NCI-H2081 (cell line): ENCODE results near the gene AOC2.
A peak's percentile ranks its signal among the peaks of the same experiment; 100 is the strongest.

Experiments used
- DNase-seq, 2 experiments: peaks; one replicate each; lab custom pipeline; 2025; lab: John Stamatoyannopoulos, UW

AOC2 gene, protein sequence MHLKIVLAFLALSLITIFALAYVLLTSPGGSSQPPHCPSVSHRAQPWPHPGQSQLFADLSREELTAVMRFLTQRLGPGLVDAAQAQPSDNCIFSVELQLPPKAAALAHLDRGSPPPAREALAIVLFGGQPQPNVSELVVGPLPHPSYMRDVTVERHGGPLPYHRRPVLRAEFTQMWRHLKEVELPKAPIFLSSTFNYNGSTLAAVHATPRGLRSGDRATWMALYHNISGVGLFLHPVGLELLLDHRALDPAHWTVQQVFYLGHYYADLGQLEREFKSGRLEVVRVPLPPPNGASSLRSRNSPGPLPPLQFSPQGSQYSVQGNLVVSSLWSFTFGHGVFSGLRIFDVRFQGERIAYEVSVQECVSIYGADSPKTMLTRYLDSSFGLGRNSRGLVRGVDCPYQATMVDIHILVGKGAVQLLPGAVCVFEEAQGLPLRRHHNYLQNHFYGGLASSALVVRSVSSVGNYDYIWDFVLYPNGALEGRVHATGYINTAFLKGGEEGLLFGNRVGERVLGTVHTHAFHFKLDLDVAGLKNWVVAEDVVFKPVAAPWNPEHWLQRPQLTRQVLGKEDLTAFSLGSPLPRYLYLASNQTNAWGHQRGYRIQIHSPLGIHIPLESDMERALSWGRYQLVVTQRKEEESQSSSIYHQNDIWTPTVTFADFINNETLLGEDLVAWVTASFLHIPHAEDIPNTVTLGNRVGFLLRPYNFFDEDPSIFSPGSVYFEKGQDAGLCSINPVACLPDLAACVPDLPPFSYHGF

DNA sequence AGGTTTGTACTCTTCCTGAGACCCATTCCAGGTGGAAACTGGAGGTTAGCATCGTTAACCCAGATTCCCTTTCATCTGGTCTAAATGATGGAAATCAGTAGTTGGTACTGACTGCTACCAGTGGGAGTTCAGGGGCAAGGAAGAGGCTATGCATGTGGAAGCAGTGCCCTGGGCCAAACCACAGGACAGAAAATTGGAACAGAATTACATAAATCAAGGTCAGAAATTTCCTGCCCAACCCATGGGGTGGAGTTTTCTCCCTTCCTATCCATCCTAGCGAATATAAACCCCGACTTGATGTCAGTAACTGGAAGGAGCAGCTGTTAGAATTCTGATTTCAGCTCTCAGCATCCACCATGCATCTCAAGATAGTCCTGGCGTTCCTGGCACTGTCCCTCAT lies at the start of gene AOC2:
Gene AOC2, plus strand, starts transcription at position 310 of the 400 bp plus-strand sequence. Its CDS starts 47 bp downstream, at position 357.
- DNase-seq = no peak

DNA sequence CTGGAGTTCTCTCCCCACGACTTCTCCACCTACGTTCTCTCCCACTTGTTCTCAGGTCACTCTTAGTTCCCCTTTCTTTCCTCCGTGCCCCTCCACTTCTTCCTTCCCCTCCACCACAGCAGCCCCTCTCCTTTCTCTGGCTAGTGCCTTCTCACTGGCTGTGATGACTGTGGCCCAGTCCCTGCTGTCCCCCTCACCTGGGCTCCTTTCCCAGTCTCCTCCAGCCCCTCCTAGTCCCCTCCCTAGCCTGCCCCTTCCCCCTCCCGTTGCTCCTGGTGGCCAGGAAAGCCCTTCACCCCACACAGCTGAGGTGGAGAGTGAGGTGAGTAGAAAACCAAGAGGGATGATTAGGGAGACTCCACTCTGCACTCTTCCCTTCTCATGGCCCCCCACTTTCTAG lies 49.3 kb upstream of the AOC2 start:
- no peak for DNase-seq

DNA sequence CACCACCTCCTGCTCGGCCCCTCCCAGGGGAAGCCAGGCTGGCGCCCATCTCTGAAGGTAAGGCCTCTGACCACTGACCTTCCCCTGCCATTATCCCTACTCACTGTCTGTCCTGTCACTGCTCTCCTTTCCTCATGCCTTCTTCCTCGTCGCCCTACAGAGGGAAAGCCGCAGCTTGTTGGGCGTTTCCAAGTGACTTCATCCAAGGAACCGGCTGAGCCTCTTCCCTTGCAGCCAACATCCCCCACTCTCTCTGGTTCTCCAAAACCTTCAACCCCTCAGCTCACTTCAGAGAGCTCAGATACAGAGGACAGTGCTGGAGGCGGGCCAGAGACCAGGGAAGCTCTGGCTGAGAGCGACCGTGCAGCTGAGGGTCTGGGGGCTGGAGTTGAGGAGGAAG lies 48.9 kb upstream of the AOC2 start:
- no peak for DNase-seq

DNA sequence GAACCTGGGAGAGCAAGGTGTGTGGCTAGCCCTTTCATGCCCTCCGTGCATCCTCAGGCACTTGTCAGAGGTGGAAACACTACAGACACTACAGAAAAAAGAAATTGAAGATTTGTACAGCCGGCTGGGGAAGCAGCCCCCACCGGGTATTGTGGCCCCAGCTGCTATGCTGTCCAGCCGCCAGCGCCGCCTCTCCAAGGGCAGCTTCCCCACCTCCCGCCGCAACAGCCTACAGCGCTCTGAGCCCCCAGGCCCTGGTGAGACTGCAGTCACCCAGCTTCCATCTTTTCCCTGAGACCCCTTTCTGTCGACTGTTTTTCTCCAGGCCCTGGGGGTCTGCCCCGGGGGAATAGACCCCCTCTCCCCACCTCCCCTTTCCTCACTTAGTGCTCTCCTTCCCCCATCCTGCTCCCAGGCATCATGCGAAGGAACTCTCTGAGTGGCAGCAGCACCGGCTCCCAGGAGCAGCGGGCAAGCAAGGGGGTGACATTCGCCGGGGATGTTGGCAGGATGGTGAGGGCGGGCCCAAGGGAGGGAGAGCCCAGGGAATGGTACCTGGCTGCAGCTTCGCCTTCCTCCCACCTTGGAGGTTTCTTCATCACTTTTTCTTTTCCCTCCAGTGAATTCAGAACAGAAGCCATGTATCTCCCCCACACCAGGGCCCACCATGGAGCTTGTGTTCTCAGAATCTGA lies 48.2 kb upstream of the AOC2 start:
- no peak for DNase-seq

DNA sequence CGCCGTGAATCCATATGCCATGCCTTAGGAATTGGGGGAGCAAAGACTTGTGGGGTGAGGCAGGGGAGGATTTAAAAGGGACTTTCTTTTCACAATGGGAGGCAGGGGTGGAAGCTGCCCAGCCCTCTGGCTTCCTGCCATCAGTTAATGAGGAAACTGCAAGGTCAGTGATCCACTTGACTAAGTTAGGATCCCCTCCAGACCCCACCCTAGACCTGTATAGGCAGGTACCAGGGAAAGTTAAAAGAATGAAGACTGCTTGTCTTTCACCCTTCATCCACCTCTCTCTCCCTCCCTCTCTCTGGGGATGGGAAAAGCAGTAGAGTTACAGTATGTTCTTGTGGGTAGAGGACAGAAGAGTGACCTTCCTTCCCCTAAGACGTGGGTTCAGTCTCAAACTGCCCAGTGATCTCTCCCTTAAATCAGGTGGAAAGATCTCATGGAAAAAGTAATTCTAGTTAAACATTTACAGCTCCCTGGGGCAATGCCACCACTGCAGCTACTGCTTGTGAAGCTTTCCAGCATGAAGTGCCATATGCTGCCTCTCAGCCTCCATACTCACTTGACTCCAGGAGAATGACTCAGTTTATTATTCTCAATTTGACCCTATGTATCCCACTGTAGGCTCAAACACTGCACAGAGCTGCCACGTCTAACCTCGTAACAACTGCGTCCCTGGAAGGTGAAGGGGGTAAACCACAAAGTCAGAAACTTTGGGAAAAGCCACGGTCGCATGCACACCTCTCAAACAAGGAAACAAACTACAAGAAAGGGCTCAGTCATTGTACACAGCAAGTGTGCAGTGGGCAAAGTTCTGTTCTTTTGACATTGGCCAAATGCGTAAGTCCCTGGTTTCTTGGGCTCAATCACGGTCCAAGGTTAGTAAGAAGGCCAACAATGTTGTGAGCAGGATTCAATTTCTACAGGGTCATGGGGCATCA lies 47.0 kb upstream of the AOC2 start:
- no peak for DNase-seq

DNA sequence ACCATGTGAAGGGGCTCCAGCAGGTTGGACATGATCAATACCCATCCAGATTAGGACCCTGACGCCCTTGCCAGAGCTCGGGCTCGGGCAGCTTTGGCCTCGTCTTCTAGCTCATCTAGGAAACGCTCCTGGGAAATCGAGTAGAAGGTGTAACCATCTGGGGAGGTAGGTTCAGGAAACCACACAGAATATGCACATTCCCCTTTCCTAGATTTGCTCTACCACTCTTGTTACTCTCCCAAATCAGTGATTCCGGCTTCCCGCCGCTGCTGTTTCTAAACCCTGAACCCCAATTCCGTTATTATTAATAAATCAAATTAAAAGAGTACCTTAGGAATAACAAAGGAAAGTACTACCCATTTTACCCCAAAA lies 46.4 kb upstream of the AOC2 start:
- no peak for DNase-seq

DNA sequence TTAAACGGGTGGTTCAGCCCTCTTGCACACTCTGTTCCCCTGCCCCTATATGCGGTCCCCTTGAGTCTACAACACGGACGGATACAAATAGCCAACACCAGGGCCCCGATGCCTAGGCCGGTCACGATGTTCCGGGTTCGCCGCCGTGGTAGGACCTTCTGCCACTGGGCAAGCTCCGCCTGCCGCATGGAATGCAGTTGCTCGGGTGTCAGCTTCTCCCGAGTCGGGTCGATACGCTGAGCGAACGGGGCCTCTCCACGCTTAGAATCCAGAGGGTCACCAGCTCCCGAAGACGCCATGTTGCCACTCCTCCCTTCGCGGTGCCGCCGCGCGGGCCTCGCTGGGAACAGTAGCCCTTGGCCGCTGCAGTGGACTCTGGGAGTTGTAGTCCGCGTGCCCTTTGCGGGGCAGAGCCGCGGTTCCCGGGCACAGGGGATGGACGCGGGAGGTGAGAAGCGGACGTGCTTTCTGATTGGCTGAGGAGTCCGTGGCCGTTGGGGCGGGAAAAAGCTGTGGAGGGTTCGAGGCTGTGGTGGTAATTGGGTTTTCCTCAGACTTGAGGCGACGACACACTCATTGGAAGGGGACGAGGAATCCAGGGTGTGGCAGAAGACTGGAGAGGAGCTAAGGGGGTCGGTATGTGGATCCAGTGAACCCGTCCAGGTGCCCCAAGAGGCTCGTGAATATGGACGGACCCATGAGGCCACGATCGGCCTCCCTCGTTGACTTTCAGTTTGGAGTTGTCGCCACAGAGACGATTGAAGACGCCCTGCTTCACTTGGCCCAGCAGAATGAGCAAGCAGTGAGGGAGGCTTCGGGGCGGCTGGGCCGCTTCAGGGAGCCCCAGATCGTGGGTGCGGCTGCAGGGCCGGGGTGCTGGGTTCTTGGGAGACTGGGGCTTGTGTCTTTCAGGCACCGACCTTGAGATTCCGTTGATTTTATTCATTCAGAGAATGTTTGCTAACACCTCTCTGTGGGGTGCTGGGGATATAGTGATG lies 45.7 kb upstream of the AOC2 start, which contains the start of the genes CNTD1 and COA3:
Gene CNTD1, plus strand, starts transcription at position 479 of the 998 bp plus-strand sequence. Its CDS starts 207 bp downstream, at position 686.
Gene COA3, minus strand, starts transcription at position 322 of the 998 bp plus-strand sequence. Its CDS starts 23 bp downstream, at position 299.
- peak; percentile 78 to 91 for DNase-seq

DNA sequence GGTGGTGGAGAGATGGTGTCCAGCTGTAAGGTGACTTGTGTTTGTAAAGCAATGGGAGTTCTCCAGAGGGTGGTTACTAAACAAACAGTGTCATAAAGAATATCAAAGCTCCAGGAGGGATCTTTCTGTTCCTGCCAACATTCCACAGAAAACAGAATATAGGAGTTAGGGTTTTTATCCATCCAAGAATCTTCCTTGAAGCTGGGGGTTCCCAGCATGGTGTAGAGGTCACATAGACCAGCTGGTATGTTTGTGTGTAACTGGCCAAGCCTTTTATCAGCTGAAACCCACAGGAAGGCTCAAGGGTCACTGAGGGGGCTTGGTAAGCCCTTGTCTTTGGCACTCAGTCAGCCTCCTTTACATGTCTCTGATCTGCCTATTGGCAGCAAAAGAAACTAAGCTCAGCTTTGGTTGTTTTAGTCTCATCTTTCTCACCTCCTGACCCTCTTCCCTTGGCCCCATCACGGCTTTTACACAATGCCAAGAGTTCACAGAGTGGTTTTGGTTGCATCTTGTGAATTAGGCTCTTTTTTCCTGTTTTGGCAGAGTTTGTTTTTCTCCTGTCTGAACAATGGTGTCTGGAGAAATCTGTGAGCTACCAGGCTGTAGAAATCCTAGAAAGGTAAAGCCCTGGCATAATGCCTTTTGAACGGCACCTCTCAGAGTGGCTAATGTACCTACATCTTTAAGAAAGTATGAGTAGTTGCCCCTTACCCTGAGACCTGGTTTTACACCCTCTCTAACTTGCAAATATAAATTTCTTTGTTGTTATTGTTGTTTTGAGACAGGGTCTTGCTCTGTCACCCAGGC lies 41.1 kb upstream of the AOC2 start:
- no peak for DNase-seq

DNA sequence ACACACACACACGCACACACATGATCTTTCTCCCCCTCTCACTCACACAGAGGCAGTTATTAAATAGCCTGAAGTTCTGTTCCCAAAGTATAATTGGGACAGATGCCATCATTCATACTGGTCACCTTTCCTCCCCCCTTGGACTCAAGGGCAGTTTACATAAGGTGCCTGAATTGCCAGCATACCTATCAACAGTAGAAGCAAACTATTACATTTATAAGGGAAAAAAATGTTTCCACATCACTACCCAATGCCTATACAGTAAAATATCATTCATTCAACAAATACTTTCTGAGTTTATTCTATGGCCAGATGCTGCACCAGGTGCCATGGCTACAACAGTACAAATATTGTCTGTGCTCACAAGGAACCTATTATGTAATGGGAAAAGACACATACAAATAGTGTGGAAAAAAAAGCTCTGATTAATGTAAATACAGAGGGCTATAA lies 39.4 kb upstream of the AOC2 start:
- DNase-seq = peak; percentile 44 to 88

DNA sequence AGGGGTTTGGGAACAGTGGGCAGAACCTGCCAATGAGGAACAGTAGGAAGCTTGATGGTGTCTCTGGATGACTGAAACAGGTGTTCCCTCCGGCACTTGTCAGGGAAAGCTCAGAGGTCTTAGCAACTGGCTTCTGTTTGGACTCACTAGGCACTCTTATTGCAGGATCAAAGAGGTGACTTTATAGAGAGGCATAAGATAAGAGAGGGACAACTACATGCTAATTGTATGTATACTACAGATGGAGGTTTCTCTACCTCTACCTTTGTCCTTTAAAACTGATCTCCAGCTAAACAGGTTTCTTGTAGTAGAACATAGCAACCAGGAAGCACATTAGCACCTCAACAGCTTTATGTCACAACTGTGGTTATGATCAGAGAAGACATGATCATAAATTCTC lies 38.1 kb upstream of the AOC2 start:
- no peak for DNase-seq

DNA sequence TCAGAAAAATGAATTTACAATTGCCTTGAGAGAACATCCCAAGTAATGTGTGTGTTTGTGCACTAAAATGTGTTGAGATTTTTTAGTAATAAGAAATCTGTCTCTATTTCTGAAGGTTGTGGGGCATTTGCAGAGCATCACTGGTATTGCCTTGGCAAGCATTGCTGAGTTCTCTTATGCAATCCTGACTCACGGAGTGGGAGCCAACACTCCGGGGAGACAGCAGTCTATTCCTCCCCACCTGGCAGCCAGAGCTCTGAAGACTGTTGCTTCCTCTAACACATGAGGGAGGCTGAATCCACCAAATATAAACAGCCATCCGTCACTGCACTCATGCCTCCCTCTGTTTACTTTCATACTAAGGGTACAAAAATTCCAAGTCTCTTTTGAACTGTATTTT lies 35.1 kb upstream of the AOC2 start:
- no peak for DNase-seq

DNA sequence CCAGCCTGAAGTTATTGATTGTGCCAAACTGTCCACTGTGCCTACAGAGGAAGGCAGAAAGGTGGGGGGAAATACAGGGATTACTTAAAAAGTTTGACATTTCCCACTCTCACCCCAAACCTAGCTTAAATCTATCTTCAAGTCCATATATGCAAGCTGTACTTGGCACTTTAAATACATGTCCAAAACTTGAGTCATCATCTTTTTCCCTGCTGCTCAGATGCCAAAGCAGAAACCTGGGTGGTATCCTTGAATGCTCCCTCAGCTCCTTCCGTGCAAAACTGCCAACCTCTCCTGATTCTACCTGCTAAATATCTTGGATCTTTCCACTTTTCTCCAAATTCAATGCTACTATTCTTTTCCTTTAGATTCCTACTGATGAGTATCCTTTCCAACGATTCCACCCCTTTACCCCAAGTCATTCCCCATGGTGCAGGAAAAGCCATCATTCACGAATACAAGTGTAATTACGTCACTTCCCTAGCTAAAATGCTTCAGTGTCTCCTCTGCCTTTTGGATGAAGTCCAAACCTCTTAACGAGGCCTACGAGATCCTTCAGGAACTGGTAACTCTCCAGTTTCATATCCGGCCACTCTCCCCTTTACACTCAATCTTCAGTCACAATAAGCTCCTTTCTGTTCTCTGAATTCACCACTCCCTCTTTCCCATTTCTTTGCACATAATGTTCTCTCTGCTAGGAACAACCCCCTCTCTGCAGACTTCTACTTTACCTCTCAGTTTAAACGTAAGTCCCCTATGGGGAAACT lies 29.6 kb upstream of the AOC2 start:
- DNase-seq = no peak

DNA sequence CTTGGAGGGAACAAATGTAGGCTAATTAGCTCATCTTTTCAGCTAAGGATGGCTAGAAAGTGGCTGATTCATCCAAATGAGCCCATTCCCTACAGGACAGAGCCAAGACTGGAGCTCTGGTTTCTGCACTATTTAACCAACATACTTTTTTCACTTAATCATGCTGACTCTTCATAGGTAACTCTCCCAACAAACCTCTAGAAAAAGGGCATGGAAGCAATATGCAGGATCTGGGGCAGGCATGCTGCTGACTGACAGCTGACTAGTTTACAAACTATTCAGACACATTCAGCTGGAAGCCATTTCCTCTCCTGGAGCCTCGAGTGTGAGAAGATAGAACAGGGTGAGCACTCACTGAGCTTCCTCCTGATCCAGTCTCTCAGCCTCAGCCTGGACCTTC lies 26.5 kb upstream of the AOC2 start:
- no peak for DNase-seq

DNA sequence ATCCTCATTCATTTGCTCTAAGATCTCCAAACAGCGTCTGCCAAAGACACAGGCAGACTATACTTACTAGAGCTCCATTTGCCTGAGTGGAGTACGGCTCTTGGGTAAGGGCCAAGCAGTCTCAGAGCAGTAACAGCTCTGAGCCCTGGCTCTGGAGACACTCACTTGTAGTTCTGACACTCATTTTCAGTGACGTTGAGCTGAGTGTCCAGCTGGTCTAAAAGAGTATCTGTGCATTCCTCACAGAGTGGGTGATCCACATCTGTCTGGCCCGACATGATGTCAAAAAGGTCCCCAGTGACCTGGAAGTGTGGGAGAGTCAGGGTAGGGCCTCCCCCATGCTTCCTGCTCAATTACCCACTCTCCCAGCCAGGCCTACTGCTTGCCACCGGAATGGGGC lies 26.0 kb upstream of the AOC2 start:
- no peak for DNase-seq

DNA sequence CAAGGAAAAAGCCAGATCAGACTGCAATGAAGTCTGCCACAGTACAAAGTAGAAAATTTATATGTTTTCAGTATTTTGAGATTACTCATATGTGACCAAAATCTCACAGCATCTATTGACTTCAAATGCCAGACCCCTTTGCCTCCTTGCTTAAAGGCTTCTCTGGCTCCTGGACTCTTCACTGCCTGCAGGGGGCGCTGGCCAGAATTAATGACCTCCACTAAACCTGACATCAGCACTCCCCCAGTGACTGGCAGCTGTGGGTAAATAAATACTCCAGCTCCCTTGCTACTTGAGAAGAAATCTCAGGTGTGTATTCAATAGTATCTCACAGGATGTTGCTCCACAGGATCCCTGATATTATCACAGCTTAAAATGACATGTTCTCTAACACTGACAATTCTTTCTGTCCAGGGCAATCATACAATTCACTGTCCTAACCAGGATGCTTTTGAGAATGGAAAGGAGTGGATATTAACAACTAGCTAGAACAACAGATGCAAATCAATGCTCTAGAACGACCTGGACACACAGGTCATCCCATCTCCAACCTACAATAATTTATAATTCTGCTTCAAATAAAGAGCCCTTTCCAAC lies 24.3 kb upstream of the AOC2 start:
- DNase-seq = peak; percentile 59 to 70

DNA sequence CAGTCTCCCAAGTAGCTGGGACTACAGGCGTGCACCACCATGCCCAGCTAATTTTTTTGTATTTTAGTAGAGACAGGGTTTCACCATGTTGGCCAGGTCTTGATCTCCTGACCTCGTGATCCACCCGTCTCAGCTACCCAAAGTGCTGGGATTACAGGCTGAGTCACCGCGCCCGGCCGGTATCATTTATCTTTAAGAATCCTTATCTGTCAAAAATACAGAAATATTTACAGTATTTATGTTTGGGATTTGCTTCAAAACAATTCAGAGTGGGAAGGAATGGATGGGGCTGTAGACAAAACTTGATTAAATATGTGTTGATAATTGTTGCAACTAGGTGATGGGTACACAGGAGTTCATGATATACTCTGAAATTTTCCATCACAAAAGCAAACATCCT lies 23.2 kb upstream of the AOC2 start:
- no peak for DNase-seq

DNA sequence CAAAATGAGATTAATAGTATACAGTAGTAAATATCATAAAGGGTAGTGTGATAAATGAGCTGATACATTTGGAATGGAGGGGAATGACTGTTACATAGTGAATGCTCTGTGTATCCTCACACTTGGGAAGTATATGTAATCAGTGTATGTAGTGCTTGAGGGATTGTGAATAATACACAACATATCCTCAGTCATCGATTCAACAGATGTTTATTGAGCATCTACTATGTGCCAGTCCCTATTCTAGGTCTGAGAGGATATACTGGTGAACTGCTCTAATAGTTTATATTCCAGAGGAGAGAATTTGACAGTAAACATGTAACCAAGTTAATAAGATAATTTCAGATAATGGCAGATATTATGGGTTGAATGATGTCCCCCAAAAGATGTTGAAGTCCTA lies 16.9 kb upstream of the AOC2 start:
- DNase-seq = no peak

DNA sequence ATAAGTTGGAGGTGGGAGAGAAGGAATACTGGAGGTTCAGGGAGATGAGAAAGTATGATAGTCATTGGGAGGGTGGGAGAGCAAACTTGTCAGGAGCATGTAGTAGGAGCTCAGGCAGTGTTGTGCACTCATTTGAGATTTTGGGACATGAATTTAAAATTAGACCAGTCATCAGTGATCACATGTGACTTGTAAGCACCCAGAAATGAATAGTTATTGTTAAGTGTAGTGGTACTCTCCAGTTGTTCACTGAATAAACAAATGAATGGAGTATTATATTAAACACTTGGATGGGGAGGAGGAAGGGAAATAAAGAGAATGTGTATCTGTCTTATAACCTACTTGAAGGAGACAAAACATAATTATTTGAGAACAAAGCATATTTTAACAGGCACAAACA lies 13.4 kb upstream of the AOC2 start:
- DNase-seq = no peak
